ENCODE measurements around the gene CHRNG. TPM values are rescaled to one million over a fixed set of nuclear protein-coding genes. Genes with fewer than 3 reads are reported as not detected.

Gene CHRNG
- total and polyA plus RNA-seq, 2 experiments from 2014 or later, result not detected

- Histone ChIP-seq H3K36me3 (ENCODE audit: insufficient read depth) (no peaks in the 10 kb centered on the region), H3K4me2 (no peak overlapping the region), H3K4me3 (no peak overlapping the region), H2AFZ (no peak overlapping the region), H3K27ac (ENCODE audit: low read depth) (no peak overlapping the region), H3K27me3 (ENCODE audit: insufficient read depth) (no peaks in the 10 kb centered on the region), H3K9me2 (ENCODE audit: insufficient read depth) (no peaks in the 10 kb centered on the region), H3K4me1 (ENCODE audit: insufficient read depth) (no peaks in the 10 kb centered on the region), H4K20me1 (replicated peaks; ENCODE audit: insufficient read depth) (no peaks in the 10 kb centered on the region; the same call in 1 of the 2 replicates), H3F3A (replicated peaks; ENCODE audit: low read depth) (no peaks in the 10 kb centered on the region), H3K79me2 (replicated peaks; ENCODE audit: insufficient read depth) (no peaks in the 10 kb centered on the region)
- TF ChIP-seq ZNF462 (CRISPR knock-in tag; IDR thresholded peaks at IDR 0.05) (no peak), EZH2 (IDR thresholded peaks at IDR 0.05; ENCODE audit: low read depth, unreplicated experiment) (no peak), STAT1 (IDR thresholded peaks at IDR 0.05; ENCODE audit: unreplicated experiment) (no peak), JUNB (IDR thresholded peaks at IDR 0.05; ENCODE audit: unreplicated experiment) (no peak), NANOG (IDR thresholded peaks at IDR 0.05; ENCODE audit: borderline replicate concordance) (no peak), CTCF (conservative IDR thresholded peaks at IDR 0.05; ENCODE audit: low read depth in 2 of 2) (no peak), ZNF114 (CRISPR knock-in tag; IDR thresholded peaks at IDR 0.05) (no peak), ZNF331 (CRISPR knock-in tag; IDR thresholded peaks at IDR 0.05; ENCODE audit: low read depth) (no peak), EZH2phosphoT487 (IDR thresholded peaks at IDR 0.05; ENCODE audit: unreplicated experiment) (no peak), REST (IDR thresholded peaks at IDR 0.05; ENCODE audit: unreplicated experiment) (no peak), CREB1 (CRISPR knock-in tag; IDR thresholded peaks at IDR 0.05; ENCODE audit: low read depth) (no peak), POLR2AphosphoS5 (IDR thresholded peaks at IDR 0.05; ENCODE audit: low read depth) (no peak), ETS1 (IDR thresholded peaks at IDR 0.05) (no peak)
- no peaks in the 10 kb centered on the region for H3K9me3 Mint-ChIP-seq
- DNase-seq (ENCODE audit: low spot score) (no peak), ATAC-seq (no peak)
- no peaks in the 10 kb centered on the region; the same call in 2 of the 3 replicates for H3K36me3 Mint-ChIP-seq (ENCODE audit: low read depth)
- H3K4me1 Mint-ChIP-seq, result peaks cover 15% of the 10 kb centered on the region
- H3K4me3 Mint-ChIP-seq, result no peak overlapping the region
- no peak overlapping the region for H3K27ac Mint-ChIP-seq
- peaks cover 19% of the 10 kb centered on the region for H3K27me3 Mint-ChIP-seq (ENCODE audit: insufficient read depth, low read depth, poor library complexity)
Observed at GRCh38 chr2:232530626-232531260, 8.7 kb upstream of the CHRNG start.
